Measurements from ENCODE around the gene PLCB2.

DNA sequence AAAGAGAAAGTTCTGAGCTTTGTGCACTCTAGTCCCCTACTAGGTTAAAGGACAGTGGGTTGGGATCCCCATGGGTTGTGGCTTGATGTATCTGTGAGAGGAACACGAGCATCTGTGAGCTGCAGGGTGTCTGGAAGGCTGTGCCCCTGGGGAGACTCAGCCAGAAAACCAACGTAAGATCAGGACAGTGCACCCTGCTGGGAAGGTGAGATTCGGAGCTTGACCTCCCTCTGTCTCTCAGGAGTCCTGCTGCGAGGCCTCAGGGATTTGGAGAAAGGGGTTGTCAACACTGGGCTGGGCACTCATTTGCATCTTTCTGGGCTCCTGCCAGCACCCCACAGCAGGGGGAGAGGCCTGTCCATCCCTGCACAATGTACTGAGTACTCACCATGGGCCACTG, 40.1 kb downstream of the PLCB2 start:
- TF ChIP-seq, protein P1, sequence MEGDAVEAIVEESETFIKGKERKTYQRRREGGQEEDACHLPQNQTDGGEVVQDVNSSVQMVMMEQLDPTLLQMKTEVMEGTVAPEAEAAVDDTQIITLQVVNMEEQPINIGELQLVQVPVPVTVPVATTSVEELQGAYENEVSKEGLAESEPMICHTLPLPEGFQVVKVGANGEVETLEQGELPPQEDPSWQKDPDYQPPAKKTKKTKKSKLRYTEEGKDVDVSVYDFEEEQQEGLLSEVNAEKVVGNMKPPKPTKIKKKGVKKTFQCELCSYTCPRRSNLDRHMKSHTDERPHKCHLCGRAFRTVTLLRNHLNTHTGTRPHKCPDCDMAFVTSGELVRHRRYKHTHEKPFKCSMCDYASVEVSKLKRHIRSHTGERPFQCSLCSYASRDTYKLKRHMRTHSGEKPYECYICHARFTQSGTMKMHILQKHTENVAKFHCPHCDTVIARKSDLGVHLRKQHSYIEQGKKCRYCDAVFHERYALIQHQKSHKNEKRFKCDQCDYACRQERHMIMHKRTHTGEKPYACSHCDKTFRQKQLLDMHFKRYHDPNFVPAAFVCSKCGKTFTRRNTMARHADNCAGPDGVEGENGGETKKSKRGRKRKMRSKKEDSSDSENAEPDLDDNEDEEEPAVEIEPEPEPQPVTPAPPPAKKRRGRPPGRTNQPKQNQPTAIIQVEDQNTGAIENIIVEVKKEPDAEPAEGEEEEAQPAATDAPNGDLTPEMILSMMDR (IDR thresholded peaks at IDR 0.05), result no peak
- no peak for TF ChIP-seq EZH2 (IDR thresholded peaks at IDR 0.05; ENCODE audit: borderline replicate concordance, insufficient read depth, low read depth, low read length, poor library complexity, severe bottlenecking)
